GM10847 (cell line): ENCODE data around the gene C14orf93.

Experiments
- POLR2A ChIP-seq: IDR thresholded peaks from 2 replicates; pipeline ENCODE4 v1.6.1; 2011; ENCODE audit not compliant: insufficient read length; ENCODE audit errors: extremely low read depth

The C14orf93 gene

DNA sequence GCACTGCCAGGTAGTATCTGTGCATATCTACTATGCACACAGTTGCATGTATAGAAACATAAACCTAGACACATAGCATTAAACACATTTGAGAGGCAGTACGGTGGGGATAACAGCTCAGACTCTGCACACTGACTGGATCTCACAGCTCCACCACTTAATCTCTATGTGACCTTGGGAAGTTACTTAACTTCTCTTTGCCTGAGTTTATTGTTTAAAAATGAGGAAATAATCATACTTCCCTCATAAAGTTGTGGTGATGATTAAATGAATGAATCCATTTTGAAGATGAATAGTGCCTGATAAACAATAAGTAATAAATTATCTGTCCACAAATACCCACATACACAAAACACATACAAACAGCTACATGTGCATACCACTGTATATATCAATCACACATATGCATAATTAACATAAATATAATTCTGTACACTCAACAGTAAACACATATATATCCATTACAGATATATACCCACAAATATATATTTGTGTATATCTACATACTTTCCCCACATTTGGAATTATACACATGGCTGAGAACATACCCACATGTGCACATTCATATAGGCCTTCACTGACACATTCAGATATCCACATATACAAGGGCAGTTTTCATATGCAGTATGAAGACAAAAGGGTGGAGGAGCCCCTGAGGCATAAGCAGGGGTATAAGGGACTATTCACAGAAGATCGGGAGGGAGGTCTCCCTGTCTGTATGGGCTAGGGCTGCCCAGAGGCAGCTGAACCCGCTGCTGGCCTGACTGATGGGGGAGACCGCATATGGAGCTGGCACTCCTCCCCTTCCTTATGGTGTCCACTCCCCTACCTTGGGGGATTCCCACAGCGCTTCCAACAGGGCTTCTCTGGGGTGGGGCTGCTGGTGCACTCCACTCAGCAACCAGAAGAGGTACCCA lies 41.5 kb upstream of the C14orf93 start:
- no peak for TF ChIP-seq POLR2A

DNA sequence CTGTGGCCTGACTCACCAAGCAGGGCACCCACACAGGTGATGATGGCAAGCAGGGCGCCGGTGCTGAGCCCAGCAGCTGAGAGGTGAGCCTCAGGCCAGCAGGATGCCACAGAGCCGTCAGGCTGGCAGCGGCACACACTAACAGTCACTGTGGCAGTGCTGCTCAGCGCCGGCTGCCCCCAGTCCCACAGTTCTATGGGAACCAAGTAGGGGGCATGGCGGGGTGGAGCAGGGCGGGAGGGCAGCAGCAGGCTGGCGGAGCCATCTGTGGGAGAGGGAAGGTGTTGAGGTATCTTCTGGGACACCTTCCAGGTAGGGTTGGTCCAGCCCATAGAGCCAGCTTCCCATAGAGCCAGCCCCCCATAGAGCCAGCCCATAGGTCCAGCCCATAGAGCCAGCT lies 39.1 kb upstream of the C14orf93 start:
- no peak for TF ChIP-seq POLR2A

DNA sequence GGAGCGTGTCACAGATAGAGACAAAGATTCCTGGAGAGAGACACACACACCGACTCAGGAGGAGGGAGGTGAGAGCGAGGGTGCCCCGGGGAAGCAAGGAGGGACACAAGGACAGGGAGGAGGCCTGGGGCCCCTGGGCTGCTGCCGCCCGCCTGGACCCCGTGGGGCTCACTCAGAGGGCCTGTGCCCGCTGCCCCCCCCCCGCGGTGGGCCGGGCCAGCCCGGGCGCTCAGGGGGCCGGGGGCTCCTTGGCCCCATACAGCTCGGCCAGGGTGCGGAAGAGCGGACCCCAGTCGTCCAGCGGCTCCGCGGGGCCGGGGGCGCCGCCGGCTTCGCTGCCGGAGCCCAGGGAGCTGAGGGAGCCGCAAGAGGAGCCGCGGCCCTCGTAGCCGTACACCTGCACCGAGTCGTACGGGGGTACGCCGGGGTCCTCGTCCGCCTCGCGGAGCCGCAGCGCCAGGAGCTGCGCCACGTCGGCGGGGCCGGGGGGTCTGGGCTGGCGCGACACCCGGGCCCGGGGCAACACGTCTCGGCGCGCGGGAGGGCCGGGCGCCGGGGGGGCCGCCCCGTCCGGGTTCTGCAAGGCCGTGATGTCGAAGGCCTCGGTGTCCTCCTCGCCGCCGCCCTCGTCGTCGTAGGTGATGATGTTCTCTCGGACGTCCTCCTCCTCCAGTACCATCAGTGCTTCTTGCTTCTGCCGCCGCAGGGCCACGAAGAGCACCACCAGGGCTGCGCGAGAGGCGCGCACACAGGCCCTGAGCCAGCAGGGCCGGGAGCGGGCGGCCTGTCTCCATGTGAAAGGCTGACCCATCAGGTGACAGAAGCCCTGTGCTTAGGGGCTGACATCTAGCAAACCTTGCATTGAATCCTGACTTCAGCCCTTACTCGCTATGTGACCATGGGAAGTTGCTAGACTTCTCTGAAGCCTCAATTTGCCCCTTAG lies 38.1 kb upstream of the C14orf93 start:
- TF ChIP-seq POLR2A = no peak

DNA sequence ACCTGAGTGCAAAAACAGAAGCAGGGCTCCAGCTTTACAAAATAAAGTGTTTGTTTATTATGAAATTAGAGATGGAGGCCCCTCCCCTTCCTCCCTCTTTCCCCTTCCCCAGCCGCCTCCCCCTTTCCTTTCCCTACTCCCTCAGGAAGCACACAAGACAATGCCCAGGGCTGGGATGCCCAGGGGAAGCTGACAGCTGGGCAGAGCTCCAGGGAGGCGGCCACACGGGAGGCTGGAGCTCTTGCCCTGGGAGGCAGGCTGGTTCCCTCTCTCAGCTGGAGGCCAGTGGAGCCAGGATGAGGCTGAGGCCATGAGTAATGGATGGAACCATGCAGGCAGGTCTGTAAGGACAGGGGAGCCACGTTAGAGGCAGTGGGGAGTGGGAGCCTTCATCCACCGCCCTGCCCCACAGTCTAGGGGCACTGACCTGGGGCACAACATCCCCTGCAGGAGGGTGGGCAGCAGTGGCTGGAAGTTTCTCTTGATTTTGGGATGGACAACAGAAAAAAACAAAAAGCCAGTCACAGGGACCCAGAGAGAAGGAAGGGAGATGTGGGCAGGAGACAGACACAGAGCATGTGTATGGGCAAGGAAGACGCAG lies 37.2 kb upstream of the C14orf93 start:
- no peak for TF ChIP-seq POLR2A

DNA sequence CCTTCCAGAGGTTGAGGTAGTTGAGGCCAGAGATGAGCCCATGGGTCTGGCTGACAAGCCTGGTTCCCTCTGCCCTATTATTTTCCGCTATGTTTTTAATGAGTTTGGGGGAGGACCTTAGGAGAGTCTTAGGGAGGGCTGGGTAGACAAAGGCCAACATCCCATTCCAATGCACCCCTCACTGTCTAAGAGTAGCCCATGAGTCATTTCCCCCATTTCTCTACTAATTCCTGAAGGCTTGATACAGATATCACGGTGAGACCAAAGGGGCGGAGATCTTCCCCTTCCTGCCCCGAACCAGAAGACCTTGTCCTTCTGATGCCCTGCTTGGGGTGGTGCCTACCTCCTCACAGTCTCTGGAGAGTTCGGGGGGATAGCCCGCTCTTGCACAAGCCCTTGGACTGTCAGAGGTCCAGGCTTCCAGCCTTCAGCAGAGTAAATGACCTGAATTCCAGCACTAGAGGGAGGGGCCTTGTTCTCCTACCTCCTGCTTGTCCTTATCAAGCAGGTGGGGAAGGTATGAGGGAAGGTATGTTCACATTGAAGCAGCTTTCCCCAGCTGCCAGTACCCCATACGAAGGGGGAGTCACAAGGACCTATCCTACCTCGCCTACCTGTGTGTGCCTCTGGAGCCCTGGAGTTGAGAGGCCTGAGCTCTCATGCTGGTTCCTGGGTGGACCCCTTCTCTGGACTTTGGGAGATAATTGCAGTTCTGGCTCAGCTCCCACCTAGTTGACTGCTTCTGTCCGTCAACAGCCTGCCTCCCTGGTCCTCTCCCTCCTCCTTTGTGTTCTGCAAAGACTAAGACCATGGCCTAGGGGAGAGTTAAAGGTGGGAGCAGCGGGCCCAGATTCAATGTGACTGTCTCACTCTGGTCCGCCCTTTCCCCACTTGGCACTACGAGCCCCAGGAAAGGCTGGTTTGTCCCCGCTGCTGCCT lies 35.7 kb upstream of the C14orf93 start:
- no peak for TF ChIP-seq POLR2A

DNA sequence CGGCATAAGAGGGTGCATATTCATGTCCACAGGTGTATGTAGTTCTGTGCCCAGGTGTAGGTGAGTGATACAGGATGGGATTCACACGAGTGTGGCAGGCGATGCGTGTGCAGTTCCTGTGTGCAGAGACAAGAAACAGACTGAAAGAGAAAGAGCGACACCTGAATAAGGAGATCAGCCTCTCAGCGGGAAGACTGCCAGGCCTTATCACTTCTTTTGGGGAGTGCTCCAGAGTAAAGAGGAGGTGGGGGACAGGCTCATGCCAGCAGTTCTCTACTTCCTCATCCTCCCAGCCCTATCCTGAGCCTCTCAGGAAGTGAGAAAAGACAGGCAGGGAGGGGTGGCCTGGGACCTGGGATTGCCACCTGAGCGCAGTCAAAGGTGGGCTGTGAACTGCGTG lies 34.9 kb upstream of the C14orf93 start:
- no peak for TF ChIP-seq POLR2A

DNA sequence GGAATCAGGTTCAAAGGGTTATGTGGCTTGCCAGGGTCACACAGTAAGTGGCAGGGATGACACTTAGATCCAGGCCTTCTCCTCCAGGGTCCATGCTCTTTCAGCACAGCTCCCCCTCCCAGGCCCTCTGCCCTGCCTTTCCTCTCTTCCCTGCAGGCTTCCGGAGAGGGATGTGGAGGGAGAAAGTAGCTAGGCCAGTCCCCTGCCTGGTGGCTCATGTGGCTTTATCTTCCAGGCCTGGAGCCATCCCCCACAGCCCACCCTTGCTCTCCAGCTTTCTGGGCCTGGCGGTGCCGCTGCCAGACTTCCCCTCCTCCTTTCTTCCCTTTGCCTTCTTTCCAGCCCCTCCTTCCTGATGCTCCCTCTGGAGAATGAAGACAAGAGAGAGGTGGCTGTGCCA lies 33.8 kb upstream of the C14orf93 start:
- no peak for TF ChIP-seq POLR2A

DNA sequence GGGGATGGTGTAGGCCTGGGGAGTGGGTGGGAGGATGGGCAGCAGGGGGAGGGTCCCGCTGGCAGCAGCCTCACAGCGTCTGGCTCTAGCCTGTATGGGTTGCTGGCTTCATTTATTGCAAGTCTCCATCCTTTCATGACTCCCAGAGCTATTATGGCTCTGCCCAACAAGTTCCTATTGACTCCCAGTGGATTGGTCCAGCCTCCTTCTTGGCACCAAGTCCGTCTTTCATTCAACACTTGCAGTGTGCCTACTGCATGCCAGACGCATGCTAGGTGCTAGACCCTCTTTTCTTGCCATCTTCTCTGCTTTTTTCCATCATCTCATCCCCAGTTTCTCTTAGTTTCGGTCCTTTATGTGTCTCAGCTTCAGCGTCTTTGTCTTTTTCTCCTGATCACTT lies 33.2 kb upstream of the C14orf93 start:
- TF ChIP-seq POLR2A = no peak

DNA sequence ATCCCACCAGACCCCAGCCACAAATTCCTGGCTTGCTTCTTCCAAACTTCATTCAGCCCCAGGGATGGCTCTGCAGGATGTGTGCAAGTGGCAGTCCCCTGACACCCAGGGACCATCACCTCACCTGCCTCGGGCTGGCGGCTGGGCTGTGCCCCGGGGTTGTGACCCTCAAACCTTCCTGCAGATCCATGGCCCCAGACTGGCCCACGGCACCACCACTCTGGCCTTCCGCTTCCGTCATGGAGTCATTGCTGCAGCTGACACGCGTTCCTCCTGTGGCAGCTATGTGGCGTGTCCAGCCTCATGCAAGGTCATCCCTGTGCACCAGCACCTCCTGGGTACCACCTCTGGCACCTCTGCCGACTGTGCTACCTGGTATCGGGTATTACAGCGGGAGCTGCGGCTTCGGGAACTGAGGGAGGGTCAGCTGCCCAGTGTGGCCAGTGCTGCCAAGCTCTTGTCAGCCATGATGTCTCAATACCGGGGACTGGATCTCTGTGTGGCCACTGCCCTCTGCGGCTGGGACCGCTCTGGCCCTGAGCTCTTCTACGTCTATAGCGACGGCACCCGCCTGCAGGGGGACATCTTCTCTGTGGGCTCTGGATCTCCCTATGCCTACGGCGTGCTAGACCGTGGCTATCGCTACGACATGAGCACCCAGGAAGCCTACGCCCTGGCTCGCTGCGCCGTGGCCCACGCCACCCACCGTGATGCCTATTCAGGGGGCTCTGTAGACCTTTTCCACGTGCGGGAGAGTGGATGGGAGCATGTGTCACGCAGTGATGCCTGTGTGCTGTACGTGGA lies 32.4 kb upstream of the C14orf93 start, which contains the start of gene PSMB11:
TSS of gene PSMB11 (plus strand) at position 51 of the 804 bp plus-strand sequence. CDS start at position 65, 14 bp downstream.
- TF ChIP-seq POLR2A = no peak

DNA sequence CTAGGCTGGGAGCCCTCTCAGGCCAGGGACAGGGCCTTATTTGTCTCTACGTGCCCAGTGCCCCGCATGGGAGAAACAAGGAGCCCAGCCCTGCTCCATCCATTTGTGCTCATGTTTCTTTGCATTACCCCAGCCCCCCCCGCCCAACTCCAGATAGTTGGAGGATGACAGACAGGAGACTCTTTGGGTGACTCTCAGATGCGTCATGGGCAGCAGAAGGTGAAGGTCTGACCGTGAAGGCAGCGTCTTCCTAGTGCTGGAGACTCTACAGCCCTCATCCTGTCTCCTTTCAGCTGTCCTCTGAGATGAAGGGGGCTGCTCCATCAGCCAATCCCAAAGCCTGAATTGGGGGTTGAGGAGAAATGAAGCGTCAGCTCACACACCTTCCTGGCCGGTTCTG lies 31.8 kb upstream of the C14orf93 start:
- TF ChIP-seq POLR2A = no peak

DNA sequence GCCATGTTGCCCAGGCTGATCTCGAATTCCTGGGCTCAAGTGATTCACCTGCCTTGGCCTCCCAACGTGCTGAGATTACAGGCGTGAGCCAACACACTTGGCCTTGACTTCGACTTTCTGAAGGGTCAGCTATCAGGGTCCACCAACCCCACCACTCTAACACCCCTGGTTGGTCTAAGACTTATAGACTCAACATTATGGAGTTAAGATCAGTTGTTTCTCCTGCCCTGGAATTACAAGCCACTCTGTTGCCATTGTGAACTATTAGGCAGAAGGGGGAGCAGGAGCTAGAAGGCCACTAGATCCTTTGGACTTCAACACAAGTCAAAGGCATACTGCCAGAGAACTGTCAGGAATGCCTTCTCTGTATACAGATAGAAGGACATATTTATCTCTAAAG lies 30.2 kb upstream of the C14orf93 start:
- TF ChIP-seq POLR2A = no peak

DNA sequence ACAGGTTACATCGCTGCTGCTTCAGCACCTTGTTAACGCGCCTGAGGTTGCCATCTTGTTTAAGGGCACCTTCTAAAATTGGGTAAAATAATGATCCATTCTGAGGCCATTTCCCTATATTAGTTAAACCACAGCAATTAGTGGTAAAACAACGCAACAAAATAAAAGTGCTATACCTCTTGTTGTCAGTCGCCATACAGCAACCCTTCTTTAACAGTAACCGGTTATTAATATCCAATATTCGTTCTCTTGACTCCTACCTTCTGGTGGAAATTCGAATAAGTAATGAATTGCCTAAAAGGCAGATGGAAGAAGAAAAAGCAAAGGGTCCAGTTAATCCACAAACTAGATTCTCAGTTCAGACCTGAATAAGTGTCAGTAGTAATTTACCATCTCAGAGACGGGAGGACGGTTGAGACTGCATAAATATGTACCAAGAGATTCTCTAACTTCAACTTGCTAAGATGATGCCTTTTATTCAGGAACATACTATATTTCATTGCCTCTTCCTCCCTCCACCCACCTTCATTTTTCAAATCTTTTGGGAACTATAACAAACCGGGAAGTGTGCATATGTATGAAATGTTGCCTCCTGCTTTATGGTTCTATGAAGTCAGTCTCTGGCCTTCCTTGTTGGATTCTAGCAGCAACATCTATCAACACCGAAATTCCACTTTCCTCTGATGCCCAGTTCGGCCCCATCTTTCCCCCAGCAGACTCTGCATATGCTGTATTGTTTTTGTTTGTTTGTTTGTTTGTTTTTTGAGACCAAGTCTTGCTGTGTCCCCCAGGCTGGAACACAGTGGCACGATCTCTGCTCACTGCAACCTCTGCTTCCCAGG lies 25.6 kb upstream of the C14orf93 start:
- TF ChIP-seq POLR2A = no peak

DNA sequence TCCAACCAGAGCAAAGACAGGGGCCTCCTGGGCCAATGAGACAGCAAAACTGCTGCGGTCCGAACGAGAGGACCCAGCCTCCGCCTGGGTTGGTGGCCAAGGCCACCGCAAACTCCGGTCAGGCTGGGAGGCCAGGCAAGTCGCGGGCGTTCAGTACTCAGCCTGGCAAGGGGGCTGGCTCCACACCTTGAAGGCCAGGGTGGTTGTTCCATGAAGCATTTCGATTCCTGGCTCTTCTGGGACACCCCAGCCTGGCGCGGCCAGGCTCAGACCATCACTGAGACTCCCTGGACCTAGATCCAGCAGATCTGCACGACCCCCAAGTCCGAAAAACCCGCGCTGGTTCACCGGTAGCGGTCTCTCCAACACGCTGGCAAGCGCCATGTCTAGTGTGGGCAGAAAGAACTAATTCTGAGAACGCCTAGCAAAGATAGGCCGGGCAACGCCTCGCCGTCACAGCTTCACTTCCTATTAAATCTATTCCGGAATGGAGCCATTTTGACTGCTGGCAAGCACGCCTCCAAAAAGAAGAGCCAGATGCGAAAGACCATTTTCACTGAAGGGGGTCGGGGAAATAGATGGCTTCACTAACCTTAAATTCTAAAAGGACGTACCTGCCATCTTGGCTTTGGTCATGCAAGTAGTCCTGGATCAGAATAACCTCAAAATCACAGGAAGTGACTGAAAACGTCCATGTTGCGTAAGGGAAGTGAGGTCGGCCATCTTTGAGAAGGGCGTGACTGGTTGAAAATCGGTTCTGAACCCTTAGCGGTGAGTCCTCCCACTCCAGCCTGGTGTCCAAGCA lies 24.8 kb upstream of the C14orf93 start, which contains the start of gene PSMB5:
TSS of gene PSMB5 (minus strand) at position 403 of the 805 bp plus-strand sequence. CDS start at position 384, 19 bp downstream.
- TF ChIP-seq POLR2A = peak; percentile 66
